HEK293 (cell line): ENCODE data around the gene TNC.

Source experiments
- CTCF ChIA-PET: fragments of 350-600 bp; formaldehyde crosslinking; extraction: SDS; loops from one replicate; lab custom pipeline; 2021; ENCODE audit warnings: antibody characterized with exemption; lab: Yijun Ruan, JAX
- POLR2A ChIA-PET: fragments of 300-600 bp; formaldehyde crosslinking; extraction: SDS; loops from one replicate; lab custom pipeline; 2020; ENCODE audit warnings: antibody characterized with exemption, inconsistent platforms; lab: Yijun Ruan, JAX
- H3K27ac ChIP-seq: fragments of 200-500 bp; sonication (Bioruptor generic); 2 replicates; pipeline ENCODE4 v1.5.1; 2014; ENCODE audit warnings: low read depth, low read length, control low read depth, inconsistent platforms; ENCODE audit errors: extremely low read depth
- H3K36me3 ChIP-seq, 2 experiments: fragments of 200-500 bp in 1 of 2; sonication (Bioruptor generic) in 1 of 2; 1 replicate in 1 of 2; 2 replicates in 1 of 2; pipeline ENCODE4 v1.5.1; 2014 to 2017; ENCODE audit warnings: inconsistent platforms in 2 of 2, low read length in 2 of 2; ENCODE audit not compliant: control insufficient read depth in 2 of 2, insufficient read depth in 1 of 2
- H3K4me1 ChIP-seq: fragments of 200-500 bp; sonication (Bioruptor generic); 2 replicates; pipeline ENCODE4 v1.5.1; 2014; ENCODE audit warnings: mild to moderate bottlenecking, low read length, inconsistent platforms; ENCODE audit not compliant: control insufficient read depth, insufficient read depth
- H3K4me3 ChIP-seq: 2 replicates; pipeline ENCODE4 v1.5.1; 2011; ENCODE audit warnings: low read depth, mild to moderate bottlenecking, control low read depth, low read length, moderate library complexity
- H3K9me3 ChIP-seq: fragments of 200-500 bp; sonication (Bioruptor generic); 2 replicates; pipeline ENCODE4 v1.5.1; 2014; ENCODE audit warnings: low read depth, low read length, inconsistent platforms; ENCODE audit not compliant: control insufficient read depth, insufficient read depth
- BCL6B ChIP-seq: fragments of 450-650 bp; formaldehyde crosslinking; IDR thresholded peaks from 2 replicates; pipeline ENCODE4 v1.5.1; 2017; ENCODE audit warnings: missing biosample characterization, missing genetic modification characterization
- ELK4 ChIP-seq: IDR thresholded peaks from 2 replicates; pipeline ENCODE4 v1.6.1; 2011; ENCODE audit warnings: mild to moderate bottlenecking, low read depth, low read length, borderline replicate concordance
- KLF10 ChIP-seq: fragments of 450-650 bp; IDR thresholded peaks from 2 replicates; pipeline ENCODE4 v1.5.1; 2018; ENCODE audit warnings: missing biosample characterization, mild to moderate bottlenecking, missing genetic modification characterization
- KLF7 ChIP-seq: fragments of 450-650 bp; formaldehyde crosslinking; IDR thresholded peaks from 2 replicates; pipeline ENCODE4 v1.5.1; 2016; ENCODE audit warnings: missing biosample characterization, missing genetic modification characterization, borderline replicate concordance
- SCRT1 ChIP-seq: fragments of 450-650 bp; formaldehyde crosslinking; IDR thresholded peaks from 2 replicates; pipeline ENCODE4 v1.5.1; 2016; ENCODE audit warnings: missing biosample characterization, missing genetic modification characterization, borderline replicate concordance
- SETDB1 ChIP-seq: IDR thresholded peaks from one replicate; pipeline ENCODE4 v1.6.1; 2017; ENCODE audit warnings: mild to moderate bottlenecking, low read length, moderate library complexity, mixed read lengths; ENCODE audit not compliant: insufficient read length
- ZBTB6 ChIP-seq: fragments of 450-650 bp; formaldehyde crosslinking; IDR thresholded peaks from 2 replicates; pipeline ENCODE4 v1.5.1; 2017; ENCODE audit warnings: missing biosample characterization, missing genetic modification characterization
- ZFP69B ChIP-seq: fragments of 450-650 bp; formaldehyde crosslinking; IDR thresholded peaks from 2 replicates; pipeline ENCODE4 v1.5.1; 2016; ENCODE audit warnings: missing biosample characterization, missing genetic modification characterization
- ZNF174 ChIP-seq: fragments of 450-650 bp; formaldehyde crosslinking; IDR thresholded peaks from 2 replicates; pipeline ENCODE4 v1.5.0; 2017; ENCODE audit warnings: missing biosample characterization, mild to moderate bottlenecking, missing genetic modification characterization
- ZNF184 ChIP-seq: fragments of 450-650 bp; IDR thresholded peaks from 2 replicates; pipeline ENCODE4 v1.5.1; 2018; ENCODE audit warnings: missing biosample characterization, mild to moderate bottlenecking, missing genetic modification characterization
- ZNF211 ChIP-seq: fragments of 450-650 bp; formaldehyde crosslinking; IDR thresholded peaks from 2 replicates; pipeline ENCODE4 v1.5.1; 2016; ENCODE audit warnings: low read depth, missing biosample characterization, missing genetic modification characterization
- ZNF239 ChIP-seq: fragments of 450-650 bp; formaldehyde crosslinking; IDR thresholded peaks from 2 replicates; pipeline ENCODE4 v1.5.1; 2016; ENCODE audit warnings: missing biosample characterization, missing genetic modification characterization
- ZNF266 ChIP-seq: fragments of 450-650 bp; formaldehyde crosslinking; IDR thresholded peaks from 2 replicates; pipeline ENCODE4 v1.5.1; 2016; ENCODE audit warnings: missing biosample characterization, missing genetic modification characterization, low read depth
- ZNF335 ChIP-seq: fragments of 450-650 bp; formaldehyde crosslinking; conservative IDR thresholded peaks from 2 replicates; pipeline ENCODE4 v1.5.1; 2016; ENCODE audit warnings: missing biosample characterization, missing genetic modification characterization
- ZNF350 ChIP-seq: fragments of 450-650 bp; formaldehyde crosslinking; IDR thresholded peaks from 2 replicates; pipeline ENCODE4 v1.5.0; 2017; ENCODE audit warnings: missing biosample characterization, mild to moderate bottlenecking, missing genetic modification characterization
- ZNF473 ChIP-seq: fragments of 450-650 bp; formaldehyde crosslinking; IDR thresholded peaks from 2 replicates; pipeline ENCODE4 v1.5.1; 2017; ENCODE audit warnings: missing biosample characterization, missing genetic modification characterization
- ZNF48 ChIP-seq: fragments of 450-650 bp; formaldehyde crosslinking; IDR thresholded peaks from 2 replicates; pipeline ENCODE4 v1.5.1; 2016; ENCODE audit warnings: missing biosample characterization, missing genetic modification characterization
- ZNF600 ChIP-seq: fragments of 450-650 bp; formaldehyde crosslinking; IDR thresholded peaks from 2 replicates; pipeline ENCODE4 v1.5.1; 2016; ENCODE audit warnings: missing biosample characterization, missing genetic modification characterization
- ZNF747 ChIP-seq: fragments of 450-650 bp; formaldehyde crosslinking; IDR thresholded peaks from 2 replicates; pipeline ENCODE4 v1.5.1; 2016; ENCODE audit warnings: missing biosample characterization, missing genetic modification characterization
- ZNF785 ChIP-seq: fragments of 450-650 bp; formaldehyde crosslinking; IDR thresholded peaks from 2 replicates; pipeline ENCODE4 v1.5.1; 2016; ENCODE audit warnings: missing biosample characterization, missing genetic modification characterization
- ZNF837 ChIP-seq: fragments of 450-650 bp; formaldehyde crosslinking; IDR thresholded peaks from 2 replicates; pipeline ENCODE4 v1.5.1; 2016; ENCODE audit warnings: missing biosample characterization, missing genetic modification characterization
- TF ChIP-seq, protein P1 (sequence below): fragments of 450-650 bp; formaldehyde crosslinking; IDR thresholded peaks from 2 replicates; pipeline ENCODE4 v1.5.1; 2017; ENCODE audit warnings: missing biosample characterization, mild to moderate bottlenecking, missing genetic modification characterization, moderate library complexity

The TNC gene

DNA sequence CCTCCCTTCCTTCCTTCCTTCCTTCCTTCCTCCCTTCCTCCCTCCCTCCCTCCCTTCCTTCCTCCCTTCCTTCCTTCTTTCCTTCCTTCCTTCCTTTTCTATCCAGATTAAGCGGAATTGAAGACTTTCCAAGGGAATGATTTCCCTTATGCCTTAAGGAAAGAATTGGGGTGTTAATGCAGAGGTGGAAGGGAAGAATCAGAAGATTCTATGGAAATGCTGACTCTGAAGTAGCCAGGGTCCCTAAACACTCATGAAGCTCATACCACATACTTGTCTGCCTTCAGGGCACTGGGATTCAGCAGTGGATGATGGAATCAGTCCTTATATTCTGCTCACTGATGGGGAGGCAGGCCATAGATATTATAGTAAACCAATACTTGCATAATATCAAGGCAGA lies 48.2 kb downstream of the TNC start (continued):
- TF ChIP-seq, protein P1, sequence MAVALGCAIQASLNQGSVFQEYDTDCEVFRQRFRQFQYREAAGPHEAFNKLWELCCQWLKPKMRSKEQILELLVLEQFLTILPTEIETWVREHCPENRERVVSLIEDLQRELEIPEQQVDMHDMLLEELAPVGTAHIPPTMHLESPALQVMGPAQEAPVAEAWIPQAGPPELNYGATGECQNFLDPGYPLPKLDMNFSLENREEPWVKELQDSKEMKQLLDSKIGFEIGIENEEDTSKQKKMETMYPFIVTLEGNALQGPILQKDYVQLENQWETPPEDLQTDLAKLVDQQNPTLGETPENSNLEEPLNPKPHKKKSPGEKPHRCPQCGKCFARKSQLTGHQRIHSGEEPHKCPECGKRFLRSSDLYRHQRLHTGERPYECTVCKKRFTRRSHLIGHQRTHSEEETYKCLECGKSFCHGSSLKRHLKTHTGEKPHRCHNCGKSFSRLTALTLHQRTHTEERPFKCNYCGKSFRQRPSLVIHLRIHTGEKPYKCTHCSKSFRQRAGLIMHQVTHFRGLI (tag by site-specific recombination): no peak
- TF ChIP-seq ZNF747 (tag by site-specific recombination): no peak

DNA sequence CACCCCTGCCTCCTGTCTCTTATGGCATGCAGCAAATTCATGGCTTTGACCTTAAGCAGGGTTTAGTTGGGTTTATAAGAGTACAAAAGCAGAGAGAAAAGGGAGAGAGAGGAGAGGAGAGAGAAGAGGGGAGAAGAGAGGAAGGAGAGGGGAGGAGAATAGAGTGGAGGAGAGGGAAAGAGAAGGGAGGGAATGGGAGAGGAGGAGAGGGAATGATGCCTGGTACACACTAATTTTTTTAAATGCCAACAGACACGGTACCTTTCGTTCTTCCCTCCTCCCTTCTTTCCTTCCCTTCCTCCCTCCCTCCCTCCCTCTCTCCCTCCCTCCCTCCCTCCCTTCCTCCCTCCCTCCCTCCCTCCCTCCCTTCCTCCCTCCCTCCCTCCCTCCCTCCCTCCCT lies 48.7 kb downstream of the TNC start:
- H3K9me3 ChIP-seq: no peaks in the 10 kb centered on the region
- ChIA-PET CTCF (no interaction called here), POLR2A (no interaction called here)
- no peaks in the 10 kb centered on the region for H3K4me1 ChIP-seq
- H3K36me3 ChIP-seq: no peaks in the 10 kb centered on the region
- no peak overlapping the region for H3K4me3 ChIP-seq
- TF ChIP-seq ZNF48 (tag by site-specific recombination) (no peak), ZBTB6 (no peak), SETDB1 (no peak), SCRT1 (tag by site-specific recombination) (no peak), ZNF211 (no peak)
- TF ChIP-seq, all 188 proteins: peak for 0
- H3K27ac ChIP-seq: no peak overlapping the region

DNA sequence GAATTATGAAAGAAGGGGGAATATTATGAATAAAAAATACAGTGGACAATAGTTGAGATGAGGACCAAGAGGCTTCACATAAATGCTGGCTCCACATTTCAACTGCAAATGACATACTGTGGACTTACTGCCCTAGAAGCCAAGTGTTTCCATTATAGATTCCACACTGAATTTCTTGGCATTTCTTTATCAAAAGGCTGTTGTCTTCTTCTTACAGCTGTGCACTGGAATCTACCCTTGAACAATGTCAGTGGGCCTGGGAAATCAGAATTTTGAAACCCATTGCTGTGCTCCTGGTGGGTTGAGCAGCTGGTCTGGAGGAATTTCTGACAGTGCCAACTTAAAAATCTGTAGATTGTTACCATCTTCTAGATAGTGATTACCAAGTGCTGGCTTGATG lies 49.9 kb downstream of the TNC start:
- TF ChIP-seq ZNF837 (tag by site-specific recombination) (no peak), ZNF600 (tag by site-specific recombination) (no peak), ZNF174 (no peak), ZNF266 (tag by site-specific recombination) (no peak), BCL6B (tag by site-specific recombination) (no peak), ELK4 (no peak), ZNF335 (no peak), ZNF350 (tag by site-specific recombination) (no peak), KLF7 (tag by site-specific recombination) (no peak), ZNF473 (tag by site-specific recombination) (no peak), ZNF239 (tag by site-specific recombination) (no peak), KLF10 (tag by site-specific recombination) (no peak), ZNF184 (tag by site-specific recombination) (no peak), ZNF785 (tag by site-specific recombination) (no peak), ZFP69B (tag by site-specific recombination) (no peak)
- Histone ChIP-seq H3K4me1 (no peaks in the 10 kb centered on the region), H3K27ac (no peak overlapping the region), H3K36me3 (no peaks in the 10 kb centered on the region), H3K4me3 (no peak overlapping the region), H3K9me3 (no peaks in the 10 kb centered on the region)
- CTCF ChIA-PET: interaction anchor here (0.6 kb wide), 2 partner anchors 91 to 528 kb away, joined by 4 read pairs; no protein-coding TSS in a partner anchor
- POLR2A ChIA-PET: no interaction called here
